Smooth muscle cell (in vitro differentiated cells): ENCODE measurements around the gene FLAD1. TPM values are rescaled to one million over a fixed set of nuclear protein-coding genes. Genes with fewer than 3 reads are reported as not detected.

ENCODE experiments used
- DNase-seq: peaks from one replicate; lab custom pipeline; 2025; ENCODE audit not compliant: unreplicated experiment; lab: John Stamatoyannopoulos, UW
- H2AFZ ChIP-seq: fragments of 200-600 bp; sonication (generic); 2 replicates; pipeline ENCODE4 v1.6.0; 2016; ENCODE audit warnings: antibody characterized with exemption, low read depth, mild to moderate bottlenecking
- H3F3A ChIP-seq: fragments of 200-600 bp; sonication (generic); 2 replicates; pipeline ENCODE4 v1.6.0; 2017; ENCODE audit warnings: antibody characterized with exemption, low read depth
- H3K27ac ChIP-seq: fragments of 200-600 bp; sonication (generic); 2 replicates; pipeline ENCODE4 v1.5.1; 2016; ENCODE audit warnings: low read depth, mild to moderate bottlenecking
- H3K27me3 ChIP-seq: fragments of 200-600 bp; sonication (generic); 2 replicates; pipeline ENCODE4 v1.6.1; 2016; ENCODE audit warnings: low read depth, mild to moderate bottlenecking
- H3K36me3 ChIP-seq: fragments of 200-600 bp; sonication (generic); 2 replicates; pipeline ENCODE4 v1.5.1; 2016; ENCODE audit warnings: low read depth
- H3K4me1 ChIP-seq: fragments of 200-600 bp; sonication (generic); 2 replicates; pipeline ENCODE4 v1.5.1; 2016; ENCODE audit warnings: low read depth
- H3K4me2 ChIP-seq: fragments of 200-600 bp; sonication (generic); 2 replicates; pipeline ENCODE4 v1.6.0; 2016; ENCODE audit warnings: mild to moderate bottlenecking
- H3K4me3 ChIP-seq: fragments of 200-600 bp; sonication (generic); 2 replicates; pipeline ENCODE4 v1.5.1; 2016; ENCODE audit warnings: mild to moderate bottlenecking
- H3K79me2 ChIP-seq: fragments of 200-600 bp; sonication (generic); 2 replicates; pipeline ENCODE4 v1.6.0; 2016; ENCODE audit warnings: low read depth, mild to moderate bottlenecking
- H3K9ac ChIP-seq: fragments of 200-600 bp; sonication (generic); 2 replicates; pipeline ENCODE4 v1.6.0; 2016; ENCODE audit warnings: low read depth
- H3K9me3 ChIP-seq: fragments of 200-600 bp; sonication (generic); replicated peaks from 2 replicates; pipeline ENCODE4 v1.5.1; 2016; ENCODE audit warnings: low read depth
- H4K20me1 ChIP-seq: fragments of 200-600 bp; sonication (generic); 2 replicates; pipeline ENCODE4 v1.6.0; 2016; ENCODE audit warnings: low read depth
- WGBS: methylation state at CpG from one replicate; pipeline ENCODE4 v1.1.7; 2016; ENCODE audit warnings: low lambda C conversion rate; 5-methylcytosine and 5-hydroxymethylcytosine counted together
- polyA plus RNA-seq: library from polyadenylated mRNA; unstranded; fragments of >200 nt; fragmentation: Nextera tagmentation; extraction: Ambion mirVana; gene quantifications from 2 replicates; pipeline ENCODE4 v1.2.1, GENCODE V29; 2016
- total RNA-seq: library from RNA; depleted of rRNA; stranded (reverse); fragments of >200 nt; gene quantifications from 2 replicates; pipeline ENCODE4 v1.2.3, GENCODE V29; 2014
- TF ChIP-seq, protein P1 (sequence below): fragments of 200-600 bp; sonication (generic); IDR thresholded peaks from 2 replicates; pipeline ENCODE4 v1.5.1; 2017; ENCODE audit warnings: borderline replicate concordance, mild to moderate bottlenecking, antibody characterized with exemption; ENCODE audit not compliant: insufficient read depth, poor library complexity, severe bottlenecking

Gene FLAD1
- total and polyA plus RNA-seq, 2 experiments from 2014 or later: 31.1 to 51.4 TPM

- Histone ChIP-seq H3K27me3 (no peaks in the 10 kb centered on the region), H3F3A (no peaks in the 10 kb centered on the region), H3K4me2 (no peak overlapping the region), H3K79me2 (peaks cover 32% of the 10 kb centered on the region), H3K27ac (no peak overlapping the region), H3K4me1 (peaks cover 9% of the 10 kb centered on the region), H3K36me3 (no peaks in the 10 kb centered on the region), H3K4me3 (no peak overlapping the region), H4K20me1 (no peaks in the 10 kb centered on the region), H3K9me3 (no peaks in the 10 kb centered on the region), H2AFZ (no peak overlapping the region), H3K9ac (no peak overlapping the region)
- TF ChIP-seq, protein P1, sequence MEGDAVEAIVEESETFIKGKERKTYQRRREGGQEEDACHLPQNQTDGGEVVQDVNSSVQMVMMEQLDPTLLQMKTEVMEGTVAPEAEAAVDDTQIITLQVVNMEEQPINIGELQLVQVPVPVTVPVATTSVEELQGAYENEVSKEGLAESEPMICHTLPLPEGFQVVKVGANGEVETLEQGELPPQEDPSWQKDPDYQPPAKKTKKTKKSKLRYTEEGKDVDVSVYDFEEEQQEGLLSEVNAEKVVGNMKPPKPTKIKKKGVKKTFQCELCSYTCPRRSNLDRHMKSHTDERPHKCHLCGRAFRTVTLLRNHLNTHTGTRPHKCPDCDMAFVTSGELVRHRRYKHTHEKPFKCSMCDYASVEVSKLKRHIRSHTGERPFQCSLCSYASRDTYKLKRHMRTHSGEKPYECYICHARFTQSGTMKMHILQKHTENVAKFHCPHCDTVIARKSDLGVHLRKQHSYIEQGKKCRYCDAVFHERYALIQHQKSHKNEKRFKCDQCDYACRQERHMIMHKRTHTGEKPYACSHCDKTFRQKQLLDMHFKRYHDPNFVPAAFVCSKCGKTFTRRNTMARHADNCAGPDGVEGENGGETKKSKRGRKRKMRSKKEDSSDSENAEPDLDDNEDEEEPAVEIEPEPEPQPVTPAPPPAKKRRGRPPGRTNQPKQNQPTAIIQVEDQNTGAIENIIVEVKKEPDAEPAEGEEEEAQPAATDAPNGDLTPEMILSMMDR: no peak
- 93% methylated on average over 6 of the region's 6 CpGs for WGBS
- no peak for DNase-seq
Measured at GRCh38 chr1:154987326-154987725, 4.2 kb downstream of the FLAD1 start.

- Histone ChIP-seq H3K4me2 (no peak overlapping the region), H3K4me3 (no peak overlapping the region), H3F3A (no peaks in the 10 kb centered on the region), H3K36me3 (no peaks in the 10 kb centered on the region), H4K20me1 (no peaks in the 10 kb centered on the region), H3K27me3 (no peaks in the 10 kb centered on the region), H3K4me1 (peaks cover 4% of the 10 kb centered on the region), H3K79me2 (peaks cover 31% of the 10 kb centered on the region), H2AFZ (no peak overlapping the region), H3K9ac (no peak overlapping the region), H3K27ac (no peak overlapping the region), H3K9me3 (no peaks in the 10 kb centered on the region)
- TF ChIP-seq, protein P1: no peak
- 97% methylated on average over 17 of the region's 17 CpGs for WGBS
- DNase-seq: no peak
Measured at GRCh38 chr1:154988058-154988954, 5.2 kb downstream of the FLAD1 start.

GRCh38 chr1:154989195-154989860 is 6.2 kb downstream of the FLAD1 start:
- Histone ChIP-seq H3K9me3 (no peaks in the 10 kb centered on the region), H3F3A (no peaks in the 10 kb centered on the region), H3K79me2 (peaks cover 21% of the 10 kb centered on the region), H3K4me2 (no peak overlapping the region), H3K27ac (no peak overlapping the region), H3K27me3 (no peaks in the 10 kb centered on the region), H2AFZ (no peak overlapping the region), H3K4me1 (no peaks in the 10 kb centered on the region), H3K36me3 (no peaks in the 10 kb centered on the region), H4K20me1 (no peaks in the 10 kb centered on the region), H3K9ac (no peak overlapping the region), H3K4me3 (no peak overlapping the region)
- no peak for DNase-seq
- TF ChIP-seq, protein P1: no peak
- WGBS: 97% methylated on average over 3 of the region's 3 CpGs
